H1 (cell line): ENCODE measurements around the gene MYH7B. TPM values are rescaled to one million over a fixed set of nuclear protein-coding genes. Genes with fewer than 3 reads are reported as not detected.

Experiments used
- CTCF ChIA-PET: fragments of 300-600 bp; sonication (Branson Sonifier 250); formaldehyde crosslinking; loops from one replicate; lab custom pipeline; 2021; ENCODE audit not compliant: partially characterized antibody; lab: Charles Lee
- POLR2A ChIA-PET: fragments of 300-600 bp; sonication (Branson Sonifier 250); formaldehyde crosslinking; loops from one replicate; lab custom pipeline; 2021; ENCODE audit warnings: inconsistent platforms; ENCODE audit not compliant: partially characterized antibody; lab: Charles Lee
- DNase-seq, 2 experiments: peaks; one replicate each; pipeline versions ENCODE4 v3.0.0 to v3.0.0-alpha.2; 2010 to 2022; ENCODE audit warnings: low spot score in 2 of 2, low read depth in 1 of 2, mixed read lengths in 1 of 2
- FAIRE-seq: peaks from 2 replicates; lab custom pipeline; 2011; peaks lifted over from hg19 to GRCh38; lab: Jason Lieb, UNC
- H2AFZ ChIP-seq: 2 replicates; pipeline ENCODE4 v1.8.1; 2012; ENCODE audit warnings: low read length, inconsistent platforms
- H2AK5ac ChIP-seq: 2 replicates; pipeline ENCODE4 v1.6.1; 2013; ENCODE audit warnings: low read depth, low read length
- H2BK120ac ChIP-seq: replicated peaks from 2 replicates; pipeline ENCODE3; 2013; ENCODE audit warnings: low read depth, low read length, inconsistent platforms
- H2BK12ac ChIP-seq: 2 replicates; pipeline ENCODE4 v1.6.1; 2013; ENCODE audit warnings: low read depth, low read length
- H2BK15ac ChIP-seq: 2 replicates; pipeline ENCODE4 v1.6.1; 2013; ENCODE audit warnings: low read length
- H2BK20ac ChIP-seq: 2 replicates; pipeline ENCODE4 v1.6.1; 2013; ENCODE audit warnings: low read length
- H2BK5ac ChIP-seq: 2 replicates; pipeline ENCODE4 v1.6.1; 2013; ENCODE audit warnings: low read depth, low read length
- H3K14ac ChIP-seq: 2 replicates; pipeline ENCODE4 v1.6.1; 2013; ENCODE audit warnings: inconsistent platforms; ENCODE audit not compliant: insufficient read length
- H3K18ac ChIP-seq: 2 replicates; pipeline ENCODE4 v1.6.1; 2013; ENCODE audit warnings: low read length; ENCODE audit errors: extremely low read depth
- H3K23ac ChIP-seq: 2 replicates; pipeline ENCODE4 v1.6.1; 2013; ENCODE audit warnings: inconsistent platforms; ENCODE audit not compliant: insufficient read length
- H3K23me2 ChIP-seq: 2 replicates; pipeline ENCODE4 v1.6.1; 2013; ENCODE audit warnings: low read depth, low read length
- H3K27ac ChIP-seq: 2 replicates; pipeline ENCODE4 v1.6.1; 2011; ENCODE audit warnings: low read depth, low read length, inconsistent platforms
- H3K27me3 ChIP-seq, 4 experiments: replicated peaks in 1 of 4; 1 replicate in 1 of 4; 2 replicates in 3 of 4; pipeline versions ENCODE4 v1.6.1 to v1.8.1; 2011 to 2013; ENCODE audit warnings: low read length in 3 of 4, mild to moderate bottlenecking in 3 of 4, inconsistent platforms in 2 of 4, mixed read lengths in 2 of 4, moderate library complexity in 1 of 4; ENCODE audit not compliant: control insufficient read depth in 3 of 4, insufficient read depth in 3 of 4; ENCODE audit errors: extremely low read depth in 1 of 4
- H3K36me3 ChIP-seq, 4 experiments: 2 replicates each; pipeline versions ENCODE4 v1.6.1 to v1.8.1; 2011 to 2013; ENCODE audit warnings: mild to moderate bottlenecking in 4 of 4, low read length in 3 of 4, moderate library complexity in 2 of 4, control low read depth in 1 of 4, inconsistent platforms in 1 of 4; ENCODE audit not compliant: insufficient read depth in 4 of 4, control insufficient read depth in 2 of 4
- H3K4ac ChIP-seq: replicated peaks from 2 replicates; pipeline ENCODE3; 2013; ENCODE audit warnings: low read length, low read depth, mixed read lengths, inconsistent platforms; ENCODE audit not compliant: insufficient read length
- H3K4me1 ChIP-seq, 4 experiments: replicated peaks in 1 of 4; 1 replicate in 1 of 4; 2 replicates in 3 of 4; pipeline versions ENCODE4 v1.6.1 to v1.8.1; 2011 to 2013; ENCODE audit warnings: low read length in 3 of 4, inconsistent platforms in 2 of 4, mixed read lengths in 1 of 4; ENCODE audit not compliant: insufficient read depth in 4 of 4, control insufficient read depth in 3 of 4
- H3K4me2 ChIP-seq, 2 experiments: 2 replicates each; pipeline versions ENCODE4 v1.6.1 to v1.8.1; 2011 to 2013; ENCODE audit warnings: low read depth in 2 of 2, low read length in 2 of 2, control low read depth in 1 of 2, inconsistent platforms in 1 of 2, mild to moderate bottlenecking in 1 of 2; ENCODE audit not compliant: insufficient read depth in 1 of 2
- H3K4me3 ChIP-seq, 4 experiments: fragments of 200-600, 300-600 bp in 1 of 4; sonication (generic), shearing (Covaris generic), sonication (Bioruptor Twin) in 1 of 4; 2 replicates each; pipeline versions ENCODE4 v1.5.1 to v1.8.1; 2011 to 2016; ENCODE audit warnings: low read length in 4 of 4, low read depth in 3 of 4, control low read depth in 2 of 4, inconsistent platforms in 2 of 4, mild to moderate bottlenecking in 2 of 4, mixed read lengths in 1 of 4, moderate library complexity in 1 of 4; ENCODE audit not compliant: insufficient read depth in 2 of 4; ENCODE audit errors: extremely low read depth in 1 of 4
- H3K56ac ChIP-seq: replicated peaks from 2 replicates; pipeline ENCODE3; 2013; ENCODE audit warnings: low read depth, mild to moderate bottlenecking, mixed read lengths, low read length, inconsistent platforms; ENCODE audit not compliant: insufficient read length
- H3K79me1 ChIP-seq: 2 replicates; pipeline ENCODE4 v1.6.1; 2013; ENCODE audit warnings: low read depth, low read length, control low read depth
- H3K79me2 ChIP-seq, 2 experiments: 2 replicates each; pipeline versions ENCODE4 v1.6.1 to v1.8.1; 2012 to 2013; ENCODE audit warnings: low read length in 2 of 2, mild to moderate bottlenecking in 2 of 2, inconsistent platforms in 1 of 2; ENCODE audit not compliant: insufficient read depth in 2 of 2, control insufficient read depth in 1 of 2
- H3K9ac ChIP-seq, 4 experiments: replicated peaks in 1 of 4; 1 replicate in 1 of 4; 2 replicates in 3 of 4; pipeline versions ENCODE4 v1.6.1 to v1.8.1; 2011 to 2013; ENCODE audit warnings: low read depth in 3 of 4, low read length in 3 of 4, control low read depth in 2 of 4, mild to moderate bottlenecking in 2 of 4, moderate library complexity in 2 of 4, inconsistent platforms in 1 of 4; ENCODE audit errors: extremely low read depth in 1 of 4
- H3K9me3 ChIP-seq, 2 experiments: 2 replicates each; pipeline versions ENCODE4 v1.6.1 to v1.8.1; 2012 to 2013; ENCODE audit warnings: mild to moderate bottlenecking in 2 of 2, moderate library complexity in 2 of 2, control low read depth in 1 of 2, inconsistent platforms in 1 of 2, low read depth in 1 of 2, low read length in 1 of 2, mixed read lengths in 1 of 2; ENCODE audit not compliant: insufficient read depth in 2 of 2
- H4K20me1 ChIP-seq, 2 experiments: replicated peaks in 1 of 2; 2 replicates each; pipeline versions ENCODE3 to v1.8.1; 2011 to 2013; ENCODE audit warnings: inconsistent platforms in 2 of 2, low read length in 2 of 2, mild to moderate bottlenecking in 1 of 2; ENCODE audit not compliant: insufficient read depth in 2 of 2, control insufficient read depth in 1 of 2
- H4K5ac ChIP-seq: 2 replicates; pipeline ENCODE4 v1.6.1; 2013; ENCODE audit warnings: low read length, low read depth, mixed read lengths, inconsistent platforms; ENCODE audit not compliant: insufficient read length
- H4K8ac ChIP-seq: 2 replicates; pipeline ENCODE4 v1.8.0; 2013; ENCODE audit warnings: mild to moderate bottlenecking, moderate library complexity, low read length, inconsistent platforms; ENCODE audit not compliant: insufficient read depth; ENCODE audit errors: extremely low read depth
- H4K91ac ChIP-seq: replicated peaks from 2 replicates; pipeline ENCODE3; 2013; ENCODE audit warnings: low read length, mixed read lengths, inconsistent platforms; ENCODE audit not compliant: insufficient read length
- CHD1 ChIP-seq: IDR thresholded peaks from 2 replicates; pipeline ENCODE4 v1.6.1; 2012; ENCODE audit warnings: low read depth, low read length, improper control_type of control experiment
- KDM5A ChIP-seq: fragments of 200-600 bp; IDR thresholded peaks from 2 replicates; pipeline ENCODE4 v1.7.1; 2012; ENCODE audit warnings: mild to moderate bottlenecking, low read length, inconsistent platforms, mixed read lengths
- TCF12 ChIP-seq: IDR thresholded peaks from 2 replicates; pipeline ENCODE4 v1.6.1; 2011; ENCODE audit warnings: low read depth, mild to moderate bottlenecking, low read length
- WGBS, 2 experiments: shearing (Covaris generic) in 1 of 2; methylation state at CpG; one replicate each; pipeline versions ENCODE4 v1.1.6 to v1.1.7; 2013 to 2015; ENCODE audit warnings: low lambda C conversion rate in 2 of 2, mixed read lengths in 2 of 2, inconsistent platforms in 1 of 2, low coverage in 1 of 2, missing lambda C conversion rate in 1 of 2; ENCODE audit not compliant: insufficient replicate concordance in 2 of 2, insufficient coverage in 1 of 2, insufficient read length in 1 of 2; ENCODE audit errors: extremely low coverage in 1 of 2, missing lambda C conversion rate in 1 of 2; 5-methylcytosine and 5-hydroxymethylcytosine counted together
- polyA plus RNA-seq, 7 experiments: library from polyadenylated mRNA; depleted of rRNA in 3 of 7; stranded (reverse) in 5 of 7; unstranded in 2 of 7; fragments of >200 nt in 5 of 7; fragments of 200-250 nt in 2 of 7; gene quantifications; 1 replicate in 5 of 7; 2 replicates in 1 of 7; 4 replicates in 1 of 7; pipeline versions ENCODE4 v1.2.1 to v1.2.3, GENCODE V29; 2011 to 2013; ENCODE audit warnings: missing spikeins in 2 of 7, mixed read lengths in 2 of 7
- total RNA-seq: library from RNA; stranded (reverse); fragmentation: NEBNext Ultra II Directional; extraction: Animal tissue kit (Norgen Biotek cat#: 25700); gene quantifications from 2 replicates; pipeline ENCODE4 v1.2.1, GENCODE V29; 2021

Gene MYH7B
- total and polyA plus RNA-seq, 2 of the 8 experiments (the other 6 are each of a cell fraction or from before 2014, with no cell fraction given): 0.15 to 0.30 TPM

- Histone ChIP-seq H3K18ac (no peak overlapping the region), H3K4me3 (no peak overlapping the region), H2BK5ac (no peak overlapping the region), H2BK20ac (no peak overlapping the region), H2BK12ac (no peak overlapping the region), H2AK5ac (no peak overlapping the region), H3K27me3 (no peaks in the 10 kb centered on the region), H2BK15ac (no peak overlapping the region), H2BK120ac (no peak overlapping the region), H3K79me1 (no peaks in the 10 kb centered on the region), H4K91ac (no peak overlapping the region), H3K4me1 (no peaks in the 10 kb centered on the region), H3K4me2 (no peak overlapping the region), H4K20me1 (peaks cover 0 to 2% of the 10 kb centered on the region in 2 experiments), H3K56ac (no peak overlapping the region), H3K23me2 (no peaks in the 10 kb centered on the region), H3K9ac (no peak overlapping the region), H3K27ac (no peak overlapping the region), H3K79me2 (no peaks in the 10 kb centered on the region), H4K8ac (no peak overlapping the region), H3K9me3 (no peaks in the 10 kb centered on the region), H3K36me3 (peaks cover 2 to 14% (median 6%) of the 10 kb centered on the region in 4 experiments; a peak in 5 of 8 replicates), H3K14ac (no peak overlapping the region), H3K4ac (no peak overlapping the region), H3K23ac (no peak overlapping the region), H2AFZ (no peak overlapping the region), H4K5ac (no peak overlapping the region)
- no peak for DNase-seq
- ChIA-PET CTCF (interaction anchor here (0.6 to 2.3 kb wide), 9 partner anchors 8 to 615 kb away, joined by 3 to 7 read pairs (median 4); partner anchors contain the start of genes ACSS2, GSS and MYH7B), POLR2A (interaction anchor here (0.8 to 4.3 kb wide), 3 partner anchors 8 to 13 kb away, joined by 3 to 16 read pairs (median 4); partner anchors contain the start of gene MYH7B)
- no peak for FAIRE-seq
- no peak for TF ChIP-seq CHD1
- no peak for TF ChIP-seq TCF12
- no peak for TF ChIP-seq KDM5A
- 86% methylated on average over 2 of the region's 2 CpGs; no CpG with 5 or more reads in 1 of the 2 experiments for WGBS, 2 experiments
Observed at GRCh38 chr20:34943808-34944567, 11.7 kb upstream of the MYH7B start.
